WERI-Rb-1 (cell line): Measurements from ENCODE around the gene VAV2.

Experiments used
- DNase-seq: peaks from one replicate; pipeline ENCODE4 v3.0.0-alpha.2; 2020
- H3K27ac ChIP-seq: fragments of 250-450 bp; sonication (Bioruptor Pico); 2 replicates; pipeline ENCODE4 v1.5.1; 2020; ENCODE audit warnings: mild to moderate bottlenecking, moderate library complexity
- H3K27me3 ChIP-seq: fragments of 250-450 bp; sonication (Bioruptor Pico); 2 replicates; pipeline ENCODE4 v1.5.1; 2021; ENCODE audit warnings: mild to moderate bottlenecking, low read depth, moderate library complexity; ENCODE audit not compliant: insufficient read depth, severe bottlenecking
- H3K36me3 ChIP-seq: fragments of 250-450 bp; sonication (Bioruptor Pico); 2 replicates; pipeline ENCODE4 v1.5.1; 2020; ENCODE audit warnings: mild to moderate bottlenecking, moderate library complexity
- H3K4me3 ChIP-seq: 2 replicates; pipeline ENCODE4 v1.5.1; 2011; ENCODE audit warnings: low read depth, mild to moderate bottlenecking, control low read depth, low read length
- H3K9me3 ChIP-seq: fragments of 250-450 bp; sonication (Bioruptor Pico); 2 replicates; pipeline ENCODE4 v1.5.1; 2021; ENCODE audit warnings: mild to moderate bottlenecking, moderate library complexity; ENCODE audit not compliant: severe bottlenecking
- TF ChIP-seq, protein P1 (sequence below): IDR thresholded peaks from 2 replicates; pipeline ENCODE4 v1.5.1; 2011; ENCODE audit warnings: low read depth, mild to moderate bottlenecking, control low read depth, inconsistent platforms, low read length

The VAV2 gene

DNA sequence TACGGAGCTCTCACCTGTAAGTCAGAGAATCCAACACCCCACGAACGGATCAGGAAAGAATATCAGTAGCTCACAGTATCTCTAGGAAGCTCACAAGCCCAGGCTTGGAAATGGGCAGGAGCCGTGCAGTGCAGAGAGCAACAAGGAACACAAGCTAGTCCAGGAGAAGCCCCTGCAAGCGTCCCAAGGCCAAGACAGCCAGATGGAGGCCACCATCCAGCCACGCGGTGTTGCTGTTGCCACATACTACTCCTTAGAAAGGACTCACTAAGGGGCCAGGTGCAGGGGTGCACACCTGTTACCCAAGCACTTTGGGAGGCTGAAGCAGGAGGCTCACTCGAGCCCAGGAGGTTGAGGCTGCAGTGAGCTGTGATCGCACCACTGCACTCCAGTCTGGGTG is 15.4 kb upstream of the VAV2 start:
- Histone ChIP-seq H3K36me3 (no peaks in the 10 kb centered on the region), H3K27ac (no peak overlapping the region), H3K9me3 (peaks cover 8% of the 10 kb centered on the region), H3K27me3 (no peaks in the 10 kb centered on the region), H3K4me3 (no peak overlapping the region)
- no peak for DNase-seq
- TF ChIP-seq, protein P1, sequence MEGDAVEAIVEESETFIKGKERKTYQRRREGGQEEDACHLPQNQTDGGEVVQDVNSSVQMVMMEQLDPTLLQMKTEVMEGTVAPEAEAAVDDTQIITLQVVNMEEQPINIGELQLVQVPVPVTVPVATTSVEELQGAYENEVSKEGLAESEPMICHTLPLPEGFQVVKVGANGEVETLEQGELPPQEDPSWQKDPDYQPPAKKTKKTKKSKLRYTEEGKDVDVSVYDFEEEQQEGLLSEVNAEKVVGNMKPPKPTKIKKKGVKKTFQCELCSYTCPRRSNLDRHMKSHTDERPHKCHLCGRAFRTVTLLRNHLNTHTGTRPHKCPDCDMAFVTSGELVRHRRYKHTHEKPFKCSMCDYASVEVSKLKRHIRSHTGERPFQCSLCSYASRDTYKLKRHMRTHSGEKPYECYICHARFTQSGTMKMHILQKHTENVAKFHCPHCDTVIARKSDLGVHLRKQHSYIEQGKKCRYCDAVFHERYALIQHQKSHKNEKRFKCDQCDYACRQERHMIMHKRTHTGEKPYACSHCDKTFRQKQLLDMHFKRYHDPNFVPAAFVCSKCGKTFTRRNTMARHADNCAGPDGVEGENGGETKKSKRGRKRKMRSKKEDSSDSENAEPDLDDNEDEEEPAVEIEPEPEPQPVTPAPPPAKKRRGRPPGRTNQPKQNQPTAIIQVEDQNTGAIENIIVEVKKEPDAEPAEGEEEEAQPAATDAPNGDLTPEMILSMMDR = no peak

DNA sequence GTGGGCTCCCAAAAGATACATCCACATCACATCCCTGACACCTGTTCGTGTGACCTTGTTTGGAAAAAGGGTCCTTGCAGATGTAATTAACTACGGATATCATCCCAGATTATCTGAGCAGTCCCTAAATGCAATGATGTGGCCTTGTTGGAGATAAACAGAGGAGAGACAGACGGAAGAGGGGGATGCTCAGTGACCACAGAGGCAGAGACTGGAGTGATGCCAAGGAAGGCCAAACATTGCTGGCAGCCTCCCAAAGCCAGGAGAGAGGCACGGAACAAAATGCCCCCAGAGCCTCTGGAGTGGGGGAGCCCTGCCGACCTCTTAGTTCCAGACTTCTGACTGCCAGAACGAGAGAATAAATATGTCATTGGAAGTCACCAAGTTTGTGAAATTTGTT is 15.0 kb upstream of the VAV2 start:
- H3K27me3 ChIP-seq = no peaks in the 10 kb centered on the region
- no peak for DNase-seq
- no peak overlapping the region for H3K27ac ChIP-seq
- no peaks in the 10 kb centered on the region for H3K36me3 ChIP-seq
- TF ChIP-seq, protein P1 = no peak
- H3K4me3 ChIP-seq = no peak overlapping the region
- peaks cover 8% of the 10 kb centered on the region for H3K9me3 ChIP-seq

DNA sequence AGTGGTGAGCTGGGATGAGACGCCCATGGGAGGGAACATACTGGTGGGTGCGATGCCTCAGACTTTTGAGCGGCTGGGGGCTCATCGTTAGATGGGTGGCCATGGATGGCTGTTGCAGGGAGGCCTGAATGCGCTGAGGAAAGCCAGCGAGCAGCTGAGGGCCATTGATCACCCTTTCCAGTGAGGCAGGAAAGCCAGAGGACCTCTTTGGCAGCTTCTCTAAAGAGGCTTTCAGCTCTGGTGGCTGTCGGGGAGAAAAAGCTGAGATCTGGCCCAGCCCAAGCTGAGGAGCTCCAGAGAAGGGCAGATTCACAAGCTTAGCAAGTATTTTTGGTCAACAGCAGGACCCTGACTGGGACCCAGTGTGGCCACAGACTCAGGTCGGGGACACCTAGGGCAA is 13.3 kb upstream of the VAV2 start:
- TF ChIP-seq, protein P1 = no peak
- Histone ChIP-seq H3K4me3 (no peak overlapping the region), H3K36me3 (no peaks in the 10 kb centered on the region), H3K27ac (no peak overlapping the region), H3K27me3 (no peaks in the 10 kb centered on the region), H3K9me3 (no peaks in the 10 kb centered on the region)
- no peak for DNase-seq

DNA sequence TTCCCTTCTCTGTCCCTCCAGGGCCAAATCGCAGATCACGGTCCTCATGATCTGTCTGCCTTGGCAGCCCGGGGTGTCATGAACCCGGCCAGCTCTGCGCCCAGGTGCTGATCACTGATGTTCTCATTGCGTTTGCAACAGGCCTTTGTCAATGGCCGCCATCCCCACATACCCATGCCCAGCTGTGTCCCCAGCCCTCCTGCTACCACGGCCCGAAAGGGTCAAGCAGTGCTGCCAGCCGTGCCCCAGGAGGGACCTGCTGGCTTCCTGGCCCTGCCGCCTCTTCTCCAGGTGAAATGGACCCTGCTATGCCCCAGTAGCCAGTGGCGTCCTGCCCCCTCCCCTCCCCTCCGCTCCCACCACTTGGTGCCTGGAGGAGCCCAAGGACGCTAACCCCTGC is 12.8 kb upstream of the VAV2 start:
- H3K27ac ChIP-seq = no peak overlapping the region
- no peak for DNase-seq
- no peaks in the 10 kb centered on the region for H3K9me3 ChIP-seq
- no peak overlapping the region for H3K4me3 ChIP-seq
- no peaks in the 10 kb centered on the region for H3K27me3 ChIP-seq
- no peaks in the 10 kb centered on the region for H3K36me3 ChIP-seq
- TF ChIP-seq, protein P1 = no peak

DNA sequence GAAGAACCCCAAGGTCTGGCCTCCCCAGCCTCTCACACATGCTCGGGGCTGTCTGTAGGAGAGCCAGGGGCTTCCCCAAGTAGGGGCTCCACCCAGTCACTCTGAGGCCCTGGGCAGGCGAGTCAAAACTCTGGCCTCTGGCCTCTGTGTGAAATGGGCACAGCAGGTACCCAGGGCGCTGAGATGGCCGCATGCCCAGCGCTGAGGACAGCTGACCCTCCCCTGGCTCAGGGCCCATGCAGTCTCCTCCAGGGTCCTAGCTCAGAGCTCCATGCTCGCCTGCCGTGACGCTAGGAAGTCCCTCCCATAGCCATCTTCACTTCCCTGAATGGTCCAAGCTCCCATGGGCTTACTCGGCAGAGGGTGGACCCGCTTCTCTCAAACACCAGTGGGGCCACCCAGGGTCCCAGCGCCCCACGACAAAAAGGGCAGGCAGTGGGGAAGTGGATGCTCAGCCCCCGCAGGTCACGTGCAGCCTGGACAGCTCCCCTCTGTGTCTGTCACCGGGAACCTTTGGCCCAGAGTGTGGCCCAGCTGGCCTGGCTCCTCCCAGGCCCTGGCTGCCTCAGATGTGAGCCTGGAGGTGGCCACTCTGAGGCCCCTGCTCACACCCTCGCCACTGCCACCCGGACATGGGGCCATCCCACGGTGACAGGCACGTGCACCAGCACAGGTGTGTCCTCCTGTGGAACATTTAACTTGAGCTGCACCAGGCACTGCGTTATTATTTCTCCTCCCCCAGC is 12.2 kb upstream of the VAV2 start:
- Histone ChIP-seq H3K36me3 (no peaks in the 10 kb centered on the region), H3K4me3 (no peak overlapping the region), H3K9me3 (no peaks in the 10 kb centered on the region), H3K27ac (no peak overlapping the region), H3K27me3 (no peaks in the 10 kb centered on the region)
- no peak for DNase-seq
- TF ChIP-seq, protein P1 = no peak

DNA sequence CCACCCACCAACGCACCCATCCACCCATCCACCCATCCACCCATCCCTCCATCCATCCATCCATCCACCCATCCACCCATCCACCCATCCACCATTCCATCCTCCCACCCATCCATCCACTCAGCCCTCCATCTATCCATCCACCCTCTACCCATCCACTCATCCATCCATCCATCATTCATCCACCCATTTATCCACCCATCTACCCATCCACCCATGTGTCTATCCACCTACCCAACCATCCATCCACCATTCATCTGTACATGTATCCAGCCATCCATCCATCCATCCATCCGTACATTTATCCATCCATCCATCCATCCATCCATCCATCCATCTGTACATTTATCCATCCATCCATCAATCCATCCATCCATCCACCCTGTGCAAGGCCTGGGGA is 11.1 kb upstream of the VAV2 start:
- TF ChIP-seq, protein P1 = no peak
- DNase-seq = no peak
- no peaks in the 10 kb centered on the region for H3K9me3 ChIP-seq
- no peak overlapping the region for H3K4me3 ChIP-seq
- no peaks in the 10 kb centered on the region for H3K27me3 ChIP-seq
- no peaks in the 10 kb centered on the region for H3K36me3 ChIP-seq
- no peak overlapping the region for H3K27ac ChIP-seq
